Progenitor cell of endocrine pancreas (in vitro differentiated cells): Measurements from ENCODE around the gene ADGRG7. TPM values are rescaled to one million over a fixed set of nuclear protein-coding genes. Genes with fewer than 3 reads are reported as not detected.

Experiments used
- DNase-seq: peaks from one replicate; pipeline ENCODE4 v3.0.0; 2021; ENCODE audit warnings: low spot score; ENCODE audit not compliant: unreplicated experiment
- H3K27ac Mint-ChIP-seq: 2 replicates; pipeline ENCODE4 v1.8.0; 2021; ENCODE audit warnings: mild to moderate bottlenecking, moderate library complexity, mixed read lengths
- H3K27me3 Mint-ChIP-seq: 2 replicates; pipeline ENCODE4 v1.8.0; 2021; ENCODE audit warnings: mixed read lengths
- H3K36me3 Mint-ChIP-seq: 2 replicates; pipeline ENCODE4 v1.8.0; 2022; ENCODE audit warnings: mixed read lengths; ENCODE audit not compliant: insufficient read depth
- H3K4me1 Mint-ChIP-seq: 2 replicates; pipeline ENCODE4 v1.8.0; 2021; ENCODE audit warnings: low read depth, mixed read lengths
- H3K4me3 Mint-ChIP-seq: 2 replicates; pipeline ENCODE4 v1.8.0; 2021; ENCODE audit warnings: low read depth, mild to moderate bottlenecking, moderate library complexity, mixed read lengths
- H3K9me3 Mint-ChIP-seq: 2 replicates; pipeline ENCODE4 v1.8.0; 2021; ENCODE audit warnings: low read depth, mixed read lengths
- CTCF ChIP-seq: fragments of 200-600 bp; sonication (generic); IDR thresholded peaks from one replicate; pipeline ENCODE4 v1.5.0; 2021; ENCODE audit warnings: antibody characterized with exemption, mild to moderate bottlenecking; ENCODE audit not compliant: unreplicated experiment
- long read RNA-seq: library from polyadenylated mRNA; unstranded; transcript quantifications from one replicate; pipeline ENCODE4 v2.0.0, GENCODE V29; 2020
- total RNA-seq: library from RNA; stranded (reverse); gene quantifications from 2 replicates; pipeline ENCODE4 v1.2.1, GENCODE V29; 2021

ADGRG7 gene
- 1.3 and 1.4 TPM in 2 replicates for total RNA-seq
- long read RNA-seq, partial matches to known transcripts, result 0 of 5 reads
- long read RNA-seq, other reads (novel, unspliced or antisense), result 2 of 5 reads

- H3K27ac Mint-ChIP-seq, result no peak within 1 kb of the TSS
- H3K36me3 Mint-ChIP-seq, result peaks cover 2% of the 10 kb centered on the region
- peaks cover 3% of the 10 kb centered on the region for H3K9me3 Mint-ChIP-seq
- H3K4me1 Mint-ChIP-seq, result peaks cover 22% of the 10 kb centered on the region
- no peak for DNase-seq
- TF ChIP-seq CTCF, result no peak
- H3K27me3 Mint-ChIP-seq, result no peaks in the 10 kb centered on the region
- H3K4me3 Mint-ChIP-seq, result no peak within 1 kb of the TSS
Measured at GRCh38 chr3:100609305-100609704, at the start of gene ADGRG7. TSS of gene ADGRG7 (plus strand) at chr3:100609601. CDS start at chr3:100609857, 256 bp downstream.

GRCh38 chr3:100560426-100560825 lies 49.0 kb upstream of the ADGRG7 start:
- no peak for DNase-seq
- peaks cover 5% of the 10 kb centered on the region for H3K4me1 Mint-ChIP-seq
- H3K4me3 Mint-ChIP-seq, result no peak overlapping the region
- TF ChIP-seq CTCF, result no peak
- no peak overlapping the region for H3K27ac Mint-ChIP-seq
- no peaks in the 10 kb centered on the region for H3K36me3 Mint-ChIP-seq
- H3K9me3 Mint-ChIP-seq, result no peaks in the 10 kb centered on the region
- H3K27me3 Mint-ChIP-seq, result no peaks in the 10 kb centered on the region

GRCh38 chr3:100561459-100562158 lies 47.8 kb upstream of the ADGRG7 start:
- H3K4me3 Mint-ChIP-seq, result no peak overlapping the region

GRCh38 chr3:100562224-100562857 lies 47.1 kb upstream of the ADGRG7 start:
- Mint-ChIP-seq H3K4me3 (no peak overlapping the region), H3K9me3 (no peaks in the 10 kb centered on the region), H3K36me3 (no peaks in the 10 kb centered on the region), H3K27ac (no peak overlapping the region), H3K27me3 (no peaks in the 10 kb centered on the region), H3K4me1 (peaks cover 5% of the 10 kb centered on the region)
- TF ChIP-seq CTCF, result no peak
- DNase-seq, result no peak

More at GRCh38 chr3:100561459-100562158, 47.8 kb upstream of the ADGRG7 start:
- no peak for DNase-seq
- TF ChIP-seq CTCF, result no peak
- Mint-ChIP-seq H3K4me1 (peaks cover 5% of the 10 kb centered on the region), H3K27ac (no peak overlapping the region), H3K27me3 (no peaks in the 10 kb centered on the region), H3K36me3 (no peaks in the 10 kb centered on the region), H3K9me3 (no peaks in the 10 kb centered on the region)

- H3K27ac Mint-ChIP-seq, result no peak overlapping the region
- H3K36me3 Mint-ChIP-seq, result no peaks in the 10 kb centered on the region
- no peak for DNase-seq
- H3K4me1 Mint-ChIP-seq, result peaks cover 5% of the 10 kb centered on the region
- H3K27me3 Mint-ChIP-seq, result no peaks in the 10 kb centered on the region
- H3K9me3 Mint-ChIP-seq, result no peaks in the 10 kb centered on the region
- no peak for TF ChIP-seq CTCF
- no peak overlapping the region for H3K4me3 Mint-ChIP-seq
Measured at GRCh38 chr3:100563228-100563627, 46.2 kb upstream of the ADGRG7 start.
